HEK293 (cell line): ENCODE measurements around the gene GIPC1.

Source experiments
- GLIS2 ChIP-seq: fragments of 450-650 bp; formaldehyde crosslinking; IDR thresholded peaks from 2 replicates; pipeline ENCODE4 v1.5.1; 2016; ENCODE audit warnings: missing biosample characterization, missing genetic modification characterization
- KLF1 ChIP-seq: fragments of 450-650 bp; formaldehyde crosslinking; IDR thresholded peaks from 2 replicates; pipeline ENCODE4 v1.5.1; 2016; ENCODE audit warnings: missing biosample characterization, missing genetic modification characterization
- KLF16 ChIP-seq: fragments of 450-650 bp; formaldehyde crosslinking; IDR thresholded peaks from 2 replicates; pipeline ENCODE4 v1.5.1; 2017; ENCODE audit warnings: missing biosample characterization, missing genetic modification characterization
- MYNN ChIP-seq: fragments of 450-650 bp; formaldehyde crosslinking; IDR thresholded peaks from 2 replicates; pipeline ENCODE4 v1.5.1; 2016; ENCODE audit warnings: missing biosample characterization, missing genetic modification characterization, borderline replicate concordance
- SP2 ChIP-seq: fragments of 450-650 bp; formaldehyde crosslinking; IDR thresholded peaks from 2 replicates; pipeline ENCODE4 v1.5.1; 2016; ENCODE audit warnings: missing biosample characterization, missing genetic modification characterization
- SP7 ChIP-seq: fragments of 450-650 bp; formaldehyde crosslinking; IDR thresholded peaks from 2 replicates; pipeline ENCODE4 v1.5.1; 2016; ENCODE audit warnings: missing biosample characterization, missing genetic modification characterization
- ZBTB10 ChIP-seq: fragments of 450-650 bp; formaldehyde crosslinking; IDR thresholded peaks from 2 replicates; pipeline ENCODE4 v1.5.1; 2016; ENCODE audit warnings: missing biosample characterization, missing genetic modification characterization
- ZBTB11 ChIP-seq: fragments of 450-650 bp; formaldehyde crosslinking; conservative IDR thresholded peaks from 2 replicates; pipeline ENCODE4 v1.5.1; 2016; ENCODE audit warnings: low read depth, missing biosample characterization, missing genetic modification characterization
- ZBTB17 ChIP-seq: fragments of 450-650 bp; formaldehyde crosslinking; IDR thresholded peaks from 2 replicates; pipeline ENCODE4 v1.5.1; 2016; ENCODE audit warnings: missing biosample characterization, missing genetic modification characterization
- ZBTB26 ChIP-seq: fragments of 450-650 bp; formaldehyde crosslinking; optimal IDR thresholded peaks from 2 replicates; pipeline ENCODE3; 2016; ENCODE audit warnings: missing biosample characterization, mild to moderate bottlenecking, missing genetic modification characterization
- ZBTB7A ChIP-seq: fragments of 450-650 bp; formaldehyde crosslinking; IDR thresholded peaks from 2 replicates; pipeline ENCODE4 v1.5.1; 2016; ENCODE audit warnings: low read depth, missing biosample characterization, missing genetic modification characterization
- ZBTB8A ChIP-seq: fragments of 450-650 bp; formaldehyde crosslinking; IDR thresholded peaks from 2 replicates; pipeline ENCODE4 v1.5.1; 2016; ENCODE audit warnings: missing biosample characterization, missing genetic modification characterization
- ZFP41 ChIP-seq: fragments of 450-650 bp; formaldehyde crosslinking; IDR thresholded peaks from 2 replicates; pipeline ENCODE4 v1.5.1; 2016; ENCODE audit warnings: missing biosample characterization, missing genetic modification characterization, borderline replicate concordance
- ZNF239 ChIP-seq: fragments of 450-650 bp; formaldehyde crosslinking; IDR thresholded peaks from 2 replicates; pipeline ENCODE4 v1.5.1; 2016; ENCODE audit warnings: missing biosample characterization, missing genetic modification characterization
- ZNF398 ChIP-seq: fragments of 450-650 bp; formaldehyde crosslinking; IDR thresholded peaks from 2 replicates; pipeline ENCODE4 v1.5.1; 2017; ENCODE audit warnings: missing biosample characterization, missing genetic modification characterization
- ZNF501 ChIP-seq: fragments of 450-650 bp; formaldehyde crosslinking; IDR thresholded peaks from 2 replicates; pipeline ENCODE4 v1.5.1; 2016; ENCODE audit warnings: missing biosample characterization, missing genetic modification characterization
- ZNF530 ChIP-seq: fragments of 450-650 bp; formaldehyde crosslinking; IDR thresholded peaks from 2 replicates; pipeline ENCODE4 v1.5.1; 2016; ENCODE audit warnings: low read depth, missing biosample characterization, missing genetic modification characterization
- ZNF610 ChIP-seq: fragments of 450-650 bp; formaldehyde crosslinking; IDR thresholded peaks from 2 replicates; pipeline ENCODE4 v1.5.1; 2016; ENCODE audit warnings: missing biosample characterization, missing genetic modification characterization, borderline replicate concordance
- ZNF623 ChIP-seq: fragments of 450-650 bp; formaldehyde crosslinking; IDR thresholded peaks from 2 replicates; pipeline ENCODE4 v1.5.1; 2016; ENCODE audit warnings: missing biosample characterization, missing genetic modification characterization
- ZNF629 ChIP-seq: fragments of 450-650 bp; formaldehyde crosslinking; IDR thresholded peaks from 2 replicates; pipeline ENCODE4 v1.5.1; 2017; ENCODE audit warnings: missing biosample characterization, missing genetic modification characterization
- ZNF777 ChIP-seq: fragments of 450-650 bp; formaldehyde crosslinking; IDR thresholded peaks from 2 replicates; pipeline ENCODE4 v1.5.1; 2017; ENCODE audit warnings: missing biosample characterization, missing genetic modification characterization, borderline replicate concordance
- ZSCAN30 ChIP-seq: fragments of 450-650 bp; IDR thresholded peaks from 2 replicates; pipeline ENCODE4 v1.5.1; 2018; ENCODE audit warnings: missing biosample characterization, mild to moderate bottlenecking, missing genetic modification characterization, moderate library complexity
- ZXDB ChIP-seq: fragments of 450-650 bp; formaldehyde crosslinking; IDR thresholded peaks from 2 replicates; pipeline ENCODE4 v1.5.1; 2016; ENCODE audit warnings: missing biosample characterization, missing genetic modification characterization
- TF ChIP-seq, protein P1 (sequence below): fragments of 450-650 bp; formaldehyde crosslinking; IDR thresholded peaks from 2 replicates; pipeline ENCODE4 v1.5.1; 2016; ENCODE audit warnings: missing biosample characterization, missing genetic modification characterization

The GIPC1 gene

DNA sequence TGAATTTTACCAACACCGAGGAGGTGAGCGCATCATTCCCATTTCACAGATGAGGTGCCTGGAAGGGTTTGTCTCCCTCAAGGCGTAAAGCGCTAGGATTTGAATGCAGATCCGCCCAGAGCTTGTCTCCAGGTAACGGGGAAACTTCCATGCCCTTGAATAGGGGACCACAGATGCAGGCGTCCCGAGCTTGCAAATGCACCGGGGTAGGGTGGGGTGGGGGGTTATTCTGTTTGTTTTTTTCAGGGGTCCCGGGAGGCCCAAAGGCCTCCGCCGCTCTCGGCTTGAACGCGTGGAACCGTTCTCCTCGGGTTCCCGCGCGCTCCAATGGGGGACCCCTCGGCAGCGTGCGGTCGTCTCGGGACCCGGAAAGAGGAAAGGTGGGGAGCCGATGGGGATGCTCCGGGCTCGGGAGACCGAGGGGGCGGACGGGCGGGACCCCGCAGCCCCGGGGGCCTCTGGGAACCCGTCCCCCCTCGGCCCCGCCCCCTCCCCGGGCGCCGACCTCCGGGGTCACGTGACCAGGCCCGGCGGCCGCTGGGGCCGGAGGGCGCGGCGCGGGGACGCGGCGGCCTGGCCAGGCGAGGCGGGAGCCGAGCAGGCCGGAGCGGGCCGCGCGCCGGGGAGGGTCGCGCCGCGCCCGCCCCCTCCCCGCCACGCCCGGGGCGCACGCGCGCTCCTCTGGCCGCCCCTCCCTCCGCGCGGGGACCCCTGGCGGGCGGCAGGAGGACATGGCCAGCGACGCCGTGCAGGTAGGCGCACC is 63.0 kb downstream of the GIPC1 start, which contains the start of gene PKN1 (continued):
- TF ChIP-seq ZNF623 (tag by site-specific recombination) (peak; percentile 18; the same call in 1 of the 2 replicates), ZXDB (tag by site-specific recombination) (peak; percentile 55; the same call in 1 of the 2 replicates), ZNF398 (peak; percentile 44), ZBTB26 (tag by site-specific recombination) (peak; percentile 41), ZNF501 (0 out of 2 replicates have a peak, but pooled peaks have one; percentile 24), ZFP41 (no peak), ZNF629 (no peak; the same call in 1 of the 2 replicates), GLIS2 (tag by site-specific recombination) (peak; percentile 49), ZBTB10 (tag by site-specific recombination) (peak; percentile 88), KLF1 (tag by site-specific recombination) (peak; percentile 33), ZBTB17 (tag by site-specific recombination) (peak; percentile 20; the same call in 1 of the 2 replicates), SP2 (tag by site-specific recombination) (peak; percentile 47), ZBTB7A (tag by site-specific recombination) (0 out of 2 replicates have a peak, but pooled peaks have one; percentile 32), ZBTB8A (tag by site-specific recombination) (0 out of 2 replicates have a peak, but pooled peaks have one; percentile 12), KLF16 (tag by site-specific recombination) (0 out of 2 replicates have a peak, but pooled peaks have one; percentile 47), MYNN (tag by site-specific recombination) (no peak), SP7 (tag by site-specific recombination) (peak; percentile 52; the same call in 1 of the 2 replicates), ZNF530 (no peak), ZNF610 (tag by site-specific recombination) (no peak), ZBTB11 (tag by site-specific recombination) (peak; percentile 45; the same call in 1 of the 2 replicates), ZSCAN30 (0 out of 2 replicates have a peak, but pooled peaks have one; percentile 35), ZNF777 (peak; percentile 62; the same call in 1 of the 2 replicates), ZNF239 (tag by site-specific recombination) (no peak)
- TF ChIP-seq, protein P1, sequence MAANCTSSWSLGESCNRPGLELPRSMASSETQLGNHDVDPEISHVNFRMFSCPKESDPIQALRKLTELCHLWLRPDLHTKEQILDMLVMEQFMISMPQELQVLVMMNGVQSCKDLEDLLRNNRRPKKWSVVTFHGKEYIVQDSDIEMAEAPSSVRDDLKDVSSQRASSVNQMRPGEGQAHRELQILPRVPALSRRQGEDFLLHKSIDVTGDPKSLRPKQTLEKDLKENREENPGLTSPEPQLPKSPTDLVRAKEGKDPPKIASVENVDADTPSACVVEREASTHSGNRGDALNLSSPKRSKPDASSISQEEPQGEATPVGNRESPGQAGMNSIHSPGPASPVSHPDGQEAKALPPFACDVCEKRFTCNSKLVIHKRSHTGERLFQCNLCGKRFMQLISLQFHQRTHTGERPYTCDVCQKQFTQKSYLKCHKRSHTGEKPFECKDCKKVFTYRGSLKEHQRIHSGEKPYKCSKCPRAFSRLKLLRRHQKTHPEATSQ (tag by site-specific recombination): no peak
